ENCODE measurements around the gene GPR61.

Gene GPR61

DNA sequence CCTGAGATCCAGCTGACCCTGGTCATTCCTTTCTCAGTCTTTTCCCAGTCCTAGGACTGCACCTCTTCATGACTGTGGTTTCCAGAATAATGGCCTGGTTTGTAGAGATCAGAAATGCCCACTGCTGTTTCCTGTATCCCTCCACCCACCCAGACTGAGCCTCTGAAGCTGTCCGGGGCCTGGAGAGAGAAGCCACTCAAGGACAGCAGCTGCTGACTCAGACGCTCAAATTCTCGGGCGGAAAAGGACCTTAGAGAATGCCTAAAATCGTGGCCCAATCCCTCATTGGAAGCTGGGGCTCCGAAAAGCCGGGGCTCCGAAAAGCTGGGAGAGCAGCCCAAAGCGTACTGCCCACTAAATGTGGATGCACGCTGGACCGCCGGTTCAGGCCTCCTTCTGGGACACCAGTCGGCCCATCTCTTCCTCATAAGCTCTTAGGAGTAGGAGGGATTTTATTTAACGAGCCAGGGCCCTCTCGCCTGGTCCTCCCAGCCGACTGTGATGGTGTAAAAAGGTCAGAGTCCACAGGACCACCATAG, 7.8 kb upstream of the GPR61 start:
- H3K4me3 ChIP-seq (ENCODE audit: low read length): no peak overlapping the region
- no peak for DNase-seq (ENCODE audit: low read depth, low spot score)

DNA sequence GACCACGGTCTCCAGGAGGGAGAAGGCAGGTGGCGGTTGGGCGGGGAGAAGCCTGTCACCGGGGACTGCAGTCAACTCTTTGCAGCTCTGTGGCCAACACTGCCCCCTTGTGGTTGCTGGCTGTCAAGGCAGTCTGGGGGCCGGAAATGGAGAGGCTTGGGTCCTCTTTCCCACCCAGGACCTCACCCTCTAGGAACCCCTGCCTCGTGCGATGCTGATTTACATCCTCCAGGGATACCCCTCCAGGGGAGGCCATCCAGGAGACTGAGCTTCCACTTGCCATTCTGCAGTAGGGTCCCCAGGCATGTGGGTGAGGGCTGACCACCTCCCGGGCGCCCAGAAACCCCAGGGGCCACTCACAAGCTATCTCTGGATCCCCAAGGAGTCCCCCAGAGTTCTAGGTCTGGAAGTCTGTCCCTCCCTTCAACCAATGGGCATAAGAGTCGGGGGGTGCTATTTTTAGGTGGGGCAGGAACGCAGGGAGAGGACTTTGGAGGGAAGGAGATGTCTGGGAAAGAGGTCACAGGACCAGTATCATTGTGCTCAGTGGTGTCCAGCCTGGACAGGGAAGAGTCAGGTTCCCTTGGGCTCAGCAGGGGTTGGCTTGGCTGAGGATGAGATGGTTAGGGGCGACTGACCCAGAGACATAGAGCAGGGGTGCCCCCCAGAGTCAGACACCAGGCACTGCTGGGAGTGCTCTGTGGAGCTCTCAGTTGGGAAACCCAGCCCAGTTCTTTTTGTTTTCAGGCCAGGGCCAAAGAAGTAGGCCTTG, 7.1 kb upstream of the GPR61 start:
- peak overlapping the region; percentile 27 for H3K4me3 ChIP-seq (ENCODE audit: low read length)

DNA sequence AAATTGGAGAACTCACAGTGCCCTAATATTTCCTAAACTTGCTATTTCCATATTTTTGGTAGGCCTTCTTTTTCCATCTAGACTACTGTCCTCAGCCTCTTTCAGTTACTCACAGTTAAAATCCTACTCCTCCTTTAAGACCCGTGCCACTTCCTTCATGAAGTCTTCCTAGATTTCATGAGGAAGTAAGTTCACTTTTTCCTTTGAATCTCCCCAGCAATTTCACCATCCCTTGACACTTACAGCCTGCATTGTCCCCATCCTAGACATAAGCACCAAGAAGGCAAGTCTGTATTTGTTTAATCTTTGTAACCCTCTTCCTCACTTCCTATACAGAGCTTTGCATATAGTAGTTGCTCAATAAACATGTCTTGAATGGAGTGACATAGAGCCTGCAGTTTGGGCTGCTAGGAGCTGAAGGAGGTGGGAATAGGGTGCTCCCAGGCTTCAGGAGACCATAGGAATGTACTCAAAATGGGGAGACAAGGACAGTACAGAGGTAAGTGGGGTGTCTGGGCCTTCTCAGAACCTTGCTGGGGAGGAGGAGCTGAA, 5.3 kb upstream of the GPR61 start:
- DNase-seq (ENCODE audit: low read depth, low spot score): no peak
- no peak overlapping the region for H3K4me3 ChIP-seq (ENCODE audit: low read length)

More for the DNA sequence above, 7.1 kb upstream of the GPR61 start:
- DNase-seq (ENCODE audit: low read depth, low spot score): peak; percentile 78

DNA sequence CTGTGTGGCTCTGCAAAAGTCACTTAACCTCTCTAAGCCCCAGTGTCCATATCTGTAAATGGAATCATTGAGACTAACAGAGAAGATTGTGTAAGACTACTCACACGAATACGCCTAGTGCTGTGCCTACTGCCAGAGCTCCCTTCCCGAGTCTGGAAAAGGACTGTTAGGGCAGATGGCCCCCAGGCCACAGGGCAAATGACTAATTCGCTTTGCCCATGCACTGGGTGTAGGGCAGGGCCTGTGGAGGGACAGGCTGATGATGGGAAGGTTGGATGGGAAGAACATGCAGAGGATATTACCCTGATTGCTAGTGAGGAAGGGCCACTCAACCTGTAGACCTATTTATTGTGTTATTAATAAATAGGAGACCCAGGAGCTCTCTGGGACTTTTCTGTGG, 4.2 kb upstream of the GPR61 start:
- DNase-seq (ENCODE audit: low read depth, low spot score): no peak
- no peak overlapping the region for H3K4me3 ChIP-seq (ENCODE audit: low read length)

DNA sequence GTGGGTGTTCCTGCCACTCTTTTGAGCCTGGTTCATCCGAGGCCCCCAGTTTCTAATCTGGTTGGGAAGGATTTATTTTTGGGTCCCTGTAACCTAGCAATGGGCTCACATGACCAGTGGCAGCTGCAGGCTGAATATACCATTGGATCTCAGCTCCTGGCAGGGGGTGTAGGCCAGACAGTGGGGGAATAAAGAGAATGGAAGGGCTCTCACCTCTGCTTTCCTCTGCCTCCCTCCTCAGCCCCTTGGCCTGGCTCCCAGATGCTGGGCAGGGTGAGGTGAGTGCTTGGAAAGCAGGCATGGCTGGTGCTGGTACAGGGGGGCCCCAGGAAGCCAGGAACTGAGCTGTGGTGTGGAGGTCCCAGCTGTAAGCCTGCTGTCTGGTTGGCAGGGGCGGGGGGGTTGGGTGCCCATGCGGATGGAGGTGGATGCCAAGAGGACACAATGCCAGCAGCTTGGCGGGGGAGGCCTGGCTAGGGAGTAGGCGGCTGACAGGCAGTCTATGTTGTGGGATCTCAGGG, 3.6 kb upstream of the GPR61 start:
- DNase-seq (ENCODE audit: low read depth, low spot score): no peak
- no peak overlapping the region for H3K4me3 ChIP-seq (ENCODE audit: low read length)

DNA sequence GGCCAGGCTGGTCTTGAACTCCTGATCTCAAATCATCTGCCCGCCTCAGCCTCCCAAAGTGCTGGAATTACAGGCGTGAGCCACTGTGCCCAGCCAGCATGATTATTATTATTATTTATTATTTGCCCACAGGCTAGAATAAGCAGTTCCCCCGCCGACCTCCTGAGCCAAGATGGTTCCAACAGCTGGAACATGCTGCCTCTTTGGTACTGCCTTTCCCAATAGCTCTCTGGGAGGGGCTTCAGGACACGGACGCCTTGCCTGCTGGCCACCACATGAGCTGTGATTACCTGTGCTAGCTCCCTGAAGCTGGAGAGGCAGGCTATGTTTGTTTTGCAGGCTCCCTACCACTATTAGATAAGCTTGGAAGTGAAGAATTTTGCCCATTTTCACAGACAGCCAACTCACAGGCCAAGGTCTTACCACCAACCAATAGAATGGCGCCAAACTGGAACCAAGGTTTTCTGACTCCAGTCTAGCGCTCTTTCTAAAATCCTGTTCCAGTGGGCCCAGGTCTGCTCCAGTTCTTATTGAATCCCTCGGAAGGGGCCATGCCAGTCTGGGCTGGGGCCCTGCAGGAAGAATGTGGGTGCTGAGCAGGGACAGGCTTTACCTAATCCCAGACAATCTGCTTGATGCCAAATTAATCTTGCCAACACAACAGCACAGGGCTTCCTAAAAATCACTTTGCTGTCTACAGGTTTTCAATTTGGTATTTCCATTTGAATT, 2.1 kb upstream of the GPR61 start:
- H3K4me3 ChIP-seq (ENCODE audit: low read length): no peak overlapping the region
- no peak for DNase-seq (ENCODE audit: low read depth, low spot score)

DNA sequence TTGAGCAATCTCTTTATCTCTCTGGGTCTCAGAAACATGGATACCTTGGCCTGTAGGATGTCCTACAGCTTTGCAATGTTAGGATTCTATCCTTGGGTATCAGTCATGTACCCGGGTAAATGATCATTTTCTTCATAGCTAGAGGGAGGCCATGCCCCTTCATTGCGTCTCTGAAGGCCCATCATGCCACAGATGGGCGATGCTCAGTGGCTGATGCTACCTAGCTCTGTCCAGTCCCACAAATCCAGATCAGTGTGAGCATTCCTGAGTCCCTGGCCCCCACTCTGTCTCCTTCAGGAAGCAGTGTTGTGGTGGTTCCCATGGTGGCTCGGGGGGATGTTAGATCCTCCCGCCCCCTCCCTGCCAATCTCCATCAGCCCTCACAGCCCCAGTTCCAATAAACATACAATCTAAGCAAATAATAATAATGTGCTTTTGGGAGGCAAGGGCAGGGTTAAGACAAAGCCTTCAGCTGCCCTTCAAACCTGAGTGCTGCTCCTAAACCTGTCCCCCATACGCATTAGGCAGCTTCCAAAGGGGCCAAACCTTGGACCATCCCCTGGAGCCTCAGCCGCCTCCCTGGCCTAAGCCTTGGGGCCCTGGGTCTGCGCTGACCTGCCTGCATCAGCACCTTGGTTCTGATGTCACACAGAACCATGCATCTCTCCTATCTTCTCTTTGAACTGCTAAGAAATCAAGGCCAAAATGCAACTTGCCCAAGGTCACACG, 681 bp upstream of the GPR61 start:
- no peak overlapping the region for H3K4me3 ChIP-seq (ENCODE audit: low read length)
- no peak for DNase-seq (ENCODE audit: low read depth, low spot score)

DNA sequence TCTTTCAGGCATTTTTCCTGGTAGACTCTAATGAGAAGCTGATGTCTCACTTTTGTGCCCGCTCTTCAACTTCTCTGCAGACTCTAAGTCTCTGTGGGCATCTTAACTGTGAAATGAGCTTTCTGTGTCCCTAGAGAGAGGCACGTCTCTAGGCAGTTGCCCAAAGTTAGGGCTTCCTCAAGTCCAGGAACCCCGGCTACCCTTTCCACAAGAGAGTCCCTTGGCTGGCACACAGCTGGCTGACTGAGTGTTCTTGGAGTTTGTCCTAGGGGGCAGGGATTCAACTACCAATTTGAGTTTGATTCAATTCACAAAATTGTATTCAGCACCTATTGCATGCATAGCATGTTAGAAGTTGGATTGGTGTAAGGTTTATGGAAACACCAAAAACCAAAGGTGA, 1.4 kb downstream of the GPR61 start:
- no peak overlapping the region for H3K4me3 ChIP-seq (ENCODE audit: low read length)
- no peak for DNase-seq (ENCODE audit: low read depth, low spot score)

DNA sequence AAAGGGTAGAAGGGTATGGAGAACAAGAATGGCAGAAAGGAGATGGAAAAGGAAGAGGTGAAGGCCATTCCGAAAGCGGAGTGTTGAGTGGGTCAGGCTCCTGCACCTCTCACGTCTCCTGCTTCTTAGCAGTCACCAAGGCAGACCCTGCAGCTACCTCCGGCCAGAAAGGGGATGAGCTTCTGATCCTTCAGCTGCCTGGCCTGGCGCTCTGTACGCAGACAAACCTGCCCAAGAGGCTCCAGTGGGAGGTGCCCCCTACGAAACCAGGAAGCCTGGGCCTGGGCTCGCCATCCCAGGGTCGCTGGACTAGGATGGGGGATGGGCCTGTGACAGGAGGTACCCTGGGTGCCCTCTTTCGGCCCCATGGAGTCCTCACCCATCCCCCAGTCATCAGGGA, 3.0 kb downstream of the GPR61 start:
- no peak for DNase-seq (ENCODE audit: low read depth, low spot score)
- H3K4me3 ChIP-seq (ENCODE audit: low read length): no peak overlapping the region

DNA sequence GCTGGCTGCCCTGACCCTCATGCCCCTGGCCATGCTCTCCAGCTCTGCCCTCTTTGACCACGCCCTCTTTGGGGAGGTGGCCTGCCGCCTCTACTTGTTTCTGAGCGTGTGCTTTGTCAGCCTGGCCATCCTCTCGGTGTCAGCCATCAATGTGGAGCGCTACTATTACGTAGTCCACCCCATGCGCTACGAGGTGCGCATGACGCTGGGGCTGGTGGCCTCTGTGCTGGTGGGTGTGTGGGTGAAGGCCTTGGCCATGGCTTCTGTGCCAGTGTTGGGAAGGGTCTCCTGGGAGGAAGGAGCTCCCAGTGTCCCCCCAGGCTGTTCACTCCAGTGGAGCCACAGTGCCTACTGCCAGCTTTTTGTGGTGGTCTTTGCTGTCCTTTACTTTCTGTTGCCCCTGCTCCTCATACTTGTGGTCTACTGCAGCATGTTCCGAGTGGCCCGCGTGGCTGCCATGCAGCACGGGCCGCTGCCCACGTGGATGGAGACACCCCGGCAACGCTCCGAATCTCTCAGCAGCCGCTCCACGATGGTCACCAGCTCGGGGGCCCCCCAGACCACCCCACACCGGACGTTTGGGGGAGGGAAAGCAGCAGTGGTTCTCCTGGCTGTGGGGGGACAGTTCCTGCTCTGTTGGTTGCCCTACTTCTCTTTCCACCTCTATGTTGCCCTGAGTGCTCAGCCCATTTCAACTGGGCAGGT, 3.8 kb downstream of the GPR61 start:
- H3K4me3 ChIP-seq (ENCODE audit: low read length): no peak overlapping the region
- DNase-seq (ENCODE audit: low read depth, low spot score): no peak

DNA sequence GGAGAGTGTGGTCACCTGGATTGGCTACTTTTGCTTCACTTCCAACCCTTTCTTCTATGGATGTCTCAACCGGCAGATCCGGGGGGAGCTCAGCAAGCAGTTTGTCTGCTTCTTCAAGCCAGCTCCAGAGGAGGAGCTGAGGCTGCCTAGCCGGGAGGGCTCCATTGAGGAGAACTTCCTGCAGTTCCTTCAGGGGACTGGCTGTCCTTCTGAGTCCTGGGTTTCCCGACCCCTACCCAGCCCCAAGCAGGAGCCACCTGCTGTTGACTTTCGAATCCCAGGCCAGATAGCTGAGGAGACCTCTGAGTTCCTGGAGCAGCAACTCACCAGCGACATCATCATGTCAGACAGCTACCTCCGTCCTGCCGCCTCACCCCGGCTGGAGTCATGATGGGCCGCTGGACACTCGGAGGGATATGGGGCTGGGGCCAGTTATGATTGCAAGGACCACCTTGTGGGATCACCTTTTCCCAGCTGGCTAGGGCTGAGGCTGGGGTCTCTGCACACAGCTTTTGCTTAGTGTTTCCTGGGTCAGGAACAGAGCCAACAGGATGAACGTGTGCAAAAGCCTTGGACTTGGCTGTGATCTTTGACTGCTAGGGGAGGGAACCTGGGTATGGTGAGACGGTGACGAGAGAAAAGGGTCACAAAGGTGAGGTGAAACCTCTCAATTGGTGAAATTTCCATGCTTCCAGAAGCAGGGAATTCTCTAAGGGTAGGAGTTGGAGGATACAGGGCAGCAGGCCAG, 4.5 kb downstream of the GPR61 start:
- no peak for DNase-seq (ENCODE audit: low read depth, low spot score)
- no peak overlapping the region for H3K4me3 ChIP-seq (ENCODE audit: low read length)

DNA sequence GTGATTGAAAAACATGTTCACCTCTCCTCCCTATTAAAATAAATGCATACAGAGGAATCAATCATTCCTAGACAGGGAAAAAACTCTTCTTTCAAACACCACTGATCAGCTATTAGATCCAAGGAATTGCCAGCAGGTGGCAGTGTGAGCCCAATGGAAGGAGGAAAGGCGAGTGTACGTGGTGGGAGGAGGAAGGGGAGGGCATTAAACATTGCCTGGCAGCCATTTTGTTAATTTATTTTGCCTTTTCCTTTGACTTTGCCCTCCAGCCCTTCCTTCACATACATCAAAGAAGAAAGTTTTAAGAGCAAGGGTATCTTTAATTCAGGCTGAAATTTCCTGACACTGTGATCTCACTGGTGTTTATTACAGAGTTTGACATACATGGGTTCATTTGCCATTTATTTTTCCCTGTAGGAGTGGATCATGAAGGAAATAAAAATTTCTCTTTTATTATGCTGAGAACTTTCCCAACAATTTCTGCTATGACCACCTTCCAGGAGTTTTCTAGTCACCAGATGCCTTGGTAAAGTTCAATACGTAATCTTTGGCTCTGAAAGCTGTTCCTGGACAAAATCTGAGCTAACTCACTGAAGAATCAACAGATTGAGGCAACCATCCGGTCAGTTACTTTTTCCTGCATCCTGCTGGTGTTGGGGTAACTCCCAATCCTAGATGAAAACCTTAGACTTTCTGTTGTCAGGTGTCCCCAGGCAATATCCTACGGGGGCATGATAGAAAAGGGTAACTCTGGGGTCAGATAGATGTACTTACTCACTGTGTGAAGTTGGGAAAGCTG, 6.8 kb downstream of the GPR61 start:
- peak; percentile 88 for DNase-seq (ENCODE audit: low read depth, low spot score)
- H3K4me3 ChIP-seq (ENCODE audit: low read length): peak overlapping the region; percentile 94

DNA sequence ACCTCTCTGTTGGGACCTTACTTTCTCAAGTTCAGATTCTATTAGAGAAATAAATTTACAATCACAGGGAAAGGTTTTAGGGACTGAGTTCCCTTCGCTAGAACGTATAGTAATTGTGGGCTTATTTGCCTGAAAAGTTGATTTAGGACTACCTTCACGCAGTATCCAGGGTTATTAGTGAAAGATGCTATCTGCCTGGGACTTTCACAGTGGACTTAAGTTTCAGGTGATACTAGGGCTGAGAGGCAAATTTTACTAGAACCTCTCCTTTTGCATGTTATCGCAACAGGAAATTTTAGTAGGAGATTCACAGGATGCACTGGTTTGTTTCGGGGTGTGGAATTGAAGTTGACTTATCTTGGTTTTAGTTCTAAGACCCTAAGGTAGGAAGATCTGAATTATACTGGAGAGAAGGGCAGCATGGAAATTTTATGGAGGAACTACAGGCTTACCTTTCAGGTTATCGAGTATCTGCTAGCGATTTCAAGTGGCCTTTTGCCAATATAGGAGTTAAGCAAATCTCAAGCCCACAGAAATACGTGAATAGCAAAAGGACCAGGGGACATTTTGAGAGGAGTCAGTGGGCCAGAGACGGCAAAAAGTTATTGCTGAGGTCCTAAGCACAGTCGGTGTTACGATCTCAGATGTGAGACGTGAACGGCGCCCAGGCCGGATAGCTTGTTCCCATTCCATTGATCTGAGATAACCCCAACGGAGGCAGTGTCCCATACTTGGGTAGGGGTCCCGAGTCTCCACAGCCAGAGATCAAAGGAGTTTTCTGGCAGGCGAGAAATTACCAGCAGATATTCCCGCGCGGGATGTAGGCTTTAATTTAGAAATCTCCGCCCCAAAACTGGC, 8.0 kb downstream of the GPR61 start:
- H3K4me3 ChIP-seq (ENCODE audit: low read length): peak overlapping the region; percentile 94
- DNase-seq (ENCODE audit: low read depth, low spot score): no peak

DNA sequence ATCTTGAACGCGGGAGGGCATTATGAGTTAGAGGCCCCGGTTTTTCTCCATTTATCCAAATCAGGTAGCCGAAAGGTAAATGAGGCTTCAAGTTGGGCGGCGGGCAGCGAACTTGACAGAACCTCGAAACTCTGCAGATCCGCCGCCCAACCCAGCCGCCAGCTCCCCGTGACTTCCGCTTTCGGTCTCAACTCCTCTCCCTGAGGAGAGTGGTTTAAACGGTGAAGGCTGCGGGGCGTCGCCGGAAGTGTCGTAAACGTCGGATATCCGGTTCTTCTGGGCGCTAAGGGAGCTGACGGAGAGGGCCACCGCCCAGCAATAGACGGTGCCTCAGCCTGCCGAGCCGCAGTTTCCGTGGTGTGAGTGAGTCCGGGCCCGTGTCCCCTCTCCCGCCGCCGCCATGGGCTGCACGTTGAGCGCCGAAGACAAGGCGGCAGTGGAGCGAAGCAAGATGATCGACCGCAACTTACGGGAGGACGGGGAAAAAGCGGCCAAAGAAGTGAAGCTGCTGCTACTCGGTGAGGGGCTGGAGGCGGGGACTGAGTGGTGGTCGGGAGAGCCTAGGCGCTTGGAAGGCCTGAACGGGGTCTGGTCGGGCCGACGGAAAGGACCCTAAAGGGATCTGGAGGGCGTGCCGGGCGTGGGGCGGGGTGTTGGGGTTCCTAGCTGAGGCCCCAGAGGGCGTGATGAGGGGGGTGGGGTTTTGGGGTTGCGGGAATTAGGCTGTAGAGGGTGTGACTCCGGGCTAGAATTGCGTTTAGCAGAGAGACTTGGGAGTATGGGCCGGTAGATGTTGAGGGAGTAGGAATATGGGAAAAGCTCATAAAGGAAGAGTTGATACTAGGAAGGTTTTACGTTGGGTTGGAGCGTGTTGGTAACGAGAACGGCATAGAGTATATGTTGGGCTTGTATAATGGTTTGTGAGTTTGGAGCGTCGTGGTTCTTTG, 8.9 kb downstream of the GPR61 start, which contains the start of gene GNAI3:
Gene GNAI3 (plus strand): TSS at position 295 of the 947 bp plus-strand sequence. CDS start 106 bp downstream, at position 401.
- DNase-seq (ENCODE audit: low read depth, low spot score): peak; percentile 95
- peak within 1 kb of the TSS; percentile 94 for H3K4me3 ChIP-seq (ENCODE audit: low read length)

DNA sequence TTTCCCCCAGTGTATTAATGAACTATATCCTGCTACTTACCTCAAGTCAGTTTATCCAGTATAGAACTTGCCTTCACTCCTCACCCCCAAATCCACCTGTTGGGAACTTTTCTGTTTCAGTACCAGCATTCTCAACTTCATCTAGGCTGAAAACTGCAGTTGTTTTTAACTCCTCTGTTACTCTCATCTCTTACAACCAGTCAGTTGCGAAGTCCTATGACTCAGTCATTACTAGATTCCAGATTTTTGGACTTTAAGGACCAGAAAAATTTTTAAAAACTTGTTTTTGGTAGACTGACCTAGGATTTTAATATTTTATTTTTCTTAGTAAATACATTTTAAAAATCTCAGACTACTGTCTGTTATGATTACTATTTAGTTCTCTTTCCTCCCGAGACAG, 16.9 kb downstream of the GPR61 start:
- no peak for DNase-seq (ENCODE audit: low read depth, low spot score)
- no peak overlapping the region for H3K4me3 ChIP-seq (ENCODE audit: low read length)
